ENCODE measurements around the gene ELF1. TPM values are rescaled to one million over a fixed set of nuclear protein-coding genes. Genes with fewer than 3 reads are reported as not detected.

The ELF1 gene
- total RNA-seq, 2 donors from 2014 or later, result 108 to 123 TPM

GRCh38 chr13:41058295-41059070 is 39.4 kb upstream of the ELF1 start:
- intact Hi-C loops (cut with DNase I), result loop anchor here (5.0 to 10.0 kb wide), 2 partner anchors 136 to 264 kb away; no protein-coding TSS in a partner anchor

GRCh38 chr13:41056826-41057711 is 38.0 kb upstream of the ELF1 start:
- TF ChIP-seq, protein P1, sequence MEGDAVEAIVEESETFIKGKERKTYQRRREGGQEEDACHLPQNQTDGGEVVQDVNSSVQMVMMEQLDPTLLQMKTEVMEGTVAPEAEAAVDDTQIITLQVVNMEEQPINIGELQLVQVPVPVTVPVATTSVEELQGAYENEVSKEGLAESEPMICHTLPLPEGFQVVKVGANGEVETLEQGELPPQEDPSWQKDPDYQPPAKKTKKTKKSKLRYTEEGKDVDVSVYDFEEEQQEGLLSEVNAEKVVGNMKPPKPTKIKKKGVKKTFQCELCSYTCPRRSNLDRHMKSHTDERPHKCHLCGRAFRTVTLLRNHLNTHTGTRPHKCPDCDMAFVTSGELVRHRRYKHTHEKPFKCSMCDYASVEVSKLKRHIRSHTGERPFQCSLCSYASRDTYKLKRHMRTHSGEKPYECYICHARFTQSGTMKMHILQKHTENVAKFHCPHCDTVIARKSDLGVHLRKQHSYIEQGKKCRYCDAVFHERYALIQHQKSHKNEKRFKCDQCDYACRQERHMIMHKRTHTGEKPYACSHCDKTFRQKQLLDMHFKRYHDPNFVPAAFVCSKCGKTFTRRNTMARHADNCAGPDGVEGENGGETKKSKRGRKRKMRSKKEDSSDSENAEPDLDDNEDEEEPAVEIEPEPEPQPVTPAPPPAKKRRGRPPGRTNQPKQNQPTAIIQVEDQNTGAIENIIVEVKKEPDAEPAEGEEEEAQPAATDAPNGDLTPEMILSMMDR (IDR thresholded peaks at IDR 0.05), result no peak
- TF ChIP-seq POLR2A (IDR thresholded peaks at IDR 0.05) (no peak), POLR2AphosphoS5 (IDR thresholded peaks at IDR 0.05) (no peak)
- peaks cover 5% of the 10 kb centered on the region for H3K4me1 ChIP-seq (replicated peaks)
- H3K9me3 ChIP-seq, result no peaks in the 10 kb centered on the region
- H3K36me3 ChIP-seq, result no peaks in the 10 kb centered on the region
- no peak overlapping the region for H3K27ac ChIP-seq
- WGBS, result 83% methylated on average over 11 of the region's 11 CpGs
- DNase-seq (ENCODE audit: low spot score), result no peak
- no peaks in the 10 kb centered on the region for H3K27me3 ChIP-seq (replicated peaks; ENCODE audit: insufficient read depth)
- intact Hi-C loops (cut with DNase I), result loop anchor here (5.0 to 10.0 kb wide), 2 partner anchors 135 to 262 kb away; no protein-coding TSS in a partner anchor
- H3K4me3 ChIP-seq, result no peak overlapping the region

More at GRCh38 chr13:41058295-41059070, 39.4 kb upstream of the ELF1 start:
- no peak for DNase-seq (ENCODE audit: low spot score)
- Histone ChIP-seq H3K27me3 (replicated peaks; ENCODE audit: insufficient read depth) (no peaks in the 10 kb centered on the region), H3K9me3 (no peaks in the 10 kb centered on the region), H3K27ac (peak overlapping the region; percentile 3 to 98), H3K4me1 (replicated peaks) (peaks cover 9% of the 10 kb centered on the region), H3K4me3 (peak overlapping the region in 1 of 2 donors; percentile 77), H3K36me3 (no peaks in the 10 kb centered on the region)
- 81% methylated on average over 18 of the region's 18 CpGs for WGBS
- TF ChIP-seq, protein P1 (IDR thresholded peaks at IDR 0.05), result no peak
- TF ChIP-seq POLR2A (IDR thresholded peaks at IDR 0.05) (no peak), POLR2AphosphoS5 (IDR thresholded peaks at IDR 0.05) (no peak)

DNA sequence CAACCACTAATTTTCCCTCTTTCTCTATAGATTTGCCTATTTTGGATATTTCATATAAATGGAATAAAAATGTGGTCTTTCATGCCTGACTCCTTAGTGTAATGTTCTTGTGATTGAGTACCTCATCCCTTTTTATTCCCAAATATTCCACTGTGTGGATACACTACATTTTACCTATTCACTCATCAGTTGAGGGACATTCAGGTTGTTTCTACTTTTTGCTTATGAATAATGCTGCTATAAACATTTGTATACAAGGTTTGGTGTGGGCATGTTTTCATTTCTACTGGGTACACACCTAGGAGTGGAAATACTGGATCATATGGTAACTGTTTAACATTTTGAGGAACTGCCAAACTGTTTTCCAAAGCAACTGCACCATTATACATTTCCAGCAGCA is 37.1 kb upstream of the ELF1 start:
- Histone ChIP-seq H3K4me1 (replicated peaks) (peaks cover 5% of the 10 kb centered on the region), H3K9me3 (no peaks in the 10 kb centered on the region), H3K36me3 (no peaks in the 10 kb centered on the region), H3K27me3 (replicated peaks; ENCODE audit: insufficient read depth) (no peaks in the 10 kb centered on the region), H3K27ac (peak overlapping the region in 1 of 2 donors; percentile 59), H3K4me3 (no peak overlapping the region)
- no peak for DNase-seq (ENCODE audit: low spot score)
- intact Hi-C loops (cut with DNase I), result loop anchor here (5.0 to 10.0 kb wide), 2 partner anchors 134 to 261 kb away; no protein-coding TSS in a partner anchor
- no peak for TF ChIP-seq POLR2AphosphoS5 (IDR thresholded peaks at IDR 0.05)
- no peak for TF ChIP-seq POLR2A (IDR thresholded peaks at IDR 0.05)
- TF ChIP-seq, protein P1 (IDR thresholded peaks at IDR 0.05), result no peak

DNA sequence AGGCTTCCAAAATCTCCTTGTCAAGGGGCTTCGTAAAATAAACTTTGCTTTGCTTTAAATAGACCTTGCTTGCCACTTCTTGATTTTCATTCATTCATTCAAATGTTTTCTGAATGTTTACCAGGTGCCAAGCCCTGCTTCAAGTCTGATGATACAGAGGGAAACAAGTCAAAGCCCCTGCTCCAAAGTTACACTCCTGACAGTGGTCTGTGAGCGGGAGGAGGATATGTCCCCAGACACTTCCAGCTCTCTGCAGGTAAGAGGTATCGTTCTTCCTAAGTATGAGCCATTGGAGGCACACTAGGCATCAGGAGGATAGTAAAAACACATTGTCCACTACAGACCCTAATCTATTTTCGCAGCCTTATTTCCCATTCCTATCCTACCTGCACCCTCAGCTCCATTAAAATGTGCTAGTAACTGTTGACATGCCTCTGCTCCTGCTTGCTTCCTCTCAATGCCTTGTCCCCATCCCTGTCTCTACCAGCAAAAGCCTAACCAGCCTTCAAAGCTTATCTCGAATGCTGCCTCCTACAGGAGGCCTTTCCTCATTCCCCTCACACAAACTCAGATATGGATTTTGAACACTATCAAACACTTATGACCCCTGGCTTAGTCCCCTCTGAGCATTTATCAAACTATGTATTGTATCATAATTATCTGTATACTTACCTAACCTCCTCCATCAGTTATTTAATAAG is 36.0 kb upstream of the ELF1 start:
- no peak overlapping the region for H3K4me3 ChIP-seq
- no peak for DNase-seq (ENCODE audit: low spot score)
- WGBS, result 84% methylated on average over 5 of the region's 5 CpGs
- no peaks in the 10 kb centered on the region for H3K9me3 ChIP-seq
- TF ChIP-seq POLR2AphosphoS5 (IDR thresholded peaks at IDR 0.05) (no peak), POLR2A (IDR thresholded peaks at IDR 0.05) (no peak)
- TF ChIP-seq, protein P1 (IDR thresholded peaks at IDR 0.05), result no peak
- intact Hi-C loops (cut with DNase I), result loop anchor here (5.0 to 10.0 kb wide), 2 partner anchors 133 to 260 kb away; no protein-coding TSS in a partner anchor
- H3K27ac ChIP-seq, result peak overlapping the region; percentile 31 to 59
- H3K4me1 ChIP-seq (replicated peaks), result peaks cover 5% of the 10 kb centered on the region
- H3K27me3 ChIP-seq (replicated peaks; ENCODE audit: insufficient read depth), result no peaks in the 10 kb centered on the region
- H3K36me3 ChIP-seq, result no peaks in the 10 kb centered on the region
